Esophagus squamous epithelium (tissue), 5 donors: ENCODE data around the gene REEP1. TPM values are rescaled to one million over a fixed set of nuclear protein-coding genes. Genes with fewer than 3 reads are reported as not detected.

Experiments used
- DNase-seq: peaks from one replicate; lab custom pipeline; 2025; lab: John Stamatoyannopoulos, UW
- H3K27ac ChIP-seq, 4 donors: fragments of 200-600 bp; sonication (generic); one replicate each; pipeline ENCODE4 v1.5.1; 2016 to 2019; ENCODE audit warnings: mild to moderate bottlenecking in 1 of 4
- H3K27me3 ChIP-seq, 4 donors: fragments of 200-600 bp; sonication (generic); 1 replicate in 3 of 4; 2 replicates in 1 of 4; pipeline versions ENCODE4 v1.5.1 to v1.6.0; 2017 to 2021; ENCODE audit warnings: antibody characterized with exemption in 1 of 4
- H3K36me3 ChIP-seq, 3 donors: fragments of 200-600 bp; sonication (generic); one replicate each; pipeline ENCODE4 v1.5.1; 2016 to 2019
- H3K4me1 ChIP-seq, 3 donors: fragments of 200-600 bp; sonication (generic); one replicate each; pipeline ENCODE4 v1.5.1; 2017 to 2019
- H3K4me3 ChIP-seq, 4 donors: fragments of 200-600 bp; sonication (generic); 1 replicate in 3 of 4; 2 replicates in 1 of 4; pipeline ENCODE4 v1.5.1; 2016 to 2019; ENCODE audit warnings: mild to moderate bottlenecking in 2 of 4, moderate library complexity in 1 of 4
- H3K9me3 ChIP-seq, 3 donors: fragments of 200-600 bp; sonication (generic); one replicate each; pipeline ENCODE4 v1.5.1; 2016 to 2019
- POLR2A ChIP-seq, 4 donors: fragments of 450-650 bp; IDR thresholded peaks; one replicate each; pipeline ENCODE4 v1.6.1; 2017; ENCODE audit warnings: antibody characterized with exemption in 4 of 4, mild to moderate bottlenecking in 4 of 4, moderate library complexity in 3 of 4
- WGBS, 2 donors: methylation state at CpG; one replicate each; pipeline ENCODE4 v1.1.5; 2018; 5-methylcytosine and 5-hydroxymethylcytosine counted together
- intact Hi-C: fragments of 100-400 bp; cut with DNase I; formaldehyde crosslinking; loops from one replicate; pipeline ENCODE4 v1.15.0; 2022
- small RNA-seq, 4 donors: library from RNA; depleted of rRNA; stranded (forward); fragments of <200 nt; gene quantifications; one replicate each; pipeline ENCODE3, GENCODE V24; 2016
- total RNA-seq, 4 donors: library from RNA; depleted of rRNA; stranded (reverse); fragments of >200 nt; gene quantifications; one replicate each; pipeline ENCODE4 v1.1.0, GENCODE V29; 2016
- TF ChIP-seq, protein P1 (sequence below), 6 experiments: fragments of 450-650 bp in 4 of 6; fragments of 200-600 bp in 2 of 6; sonication (generic) in 2 of 6; IDR thresholded peaks; one replicate each; pipeline ENCODE4 v1.5.1; 2016 to 2019; ENCODE audit warnings: antibody characterized with exemption in 6 of 6, mild to moderate bottlenecking in 4 of 6, moderate library complexity in 4 of 6
- donor health status: DM: yes; HTN: yes; CAD: no.

The REEP1 gene
- total RNA-seq, 4 donors from 2014 or later, result 0.83 to 10.3 (median 2.0) TPM

DNA sequence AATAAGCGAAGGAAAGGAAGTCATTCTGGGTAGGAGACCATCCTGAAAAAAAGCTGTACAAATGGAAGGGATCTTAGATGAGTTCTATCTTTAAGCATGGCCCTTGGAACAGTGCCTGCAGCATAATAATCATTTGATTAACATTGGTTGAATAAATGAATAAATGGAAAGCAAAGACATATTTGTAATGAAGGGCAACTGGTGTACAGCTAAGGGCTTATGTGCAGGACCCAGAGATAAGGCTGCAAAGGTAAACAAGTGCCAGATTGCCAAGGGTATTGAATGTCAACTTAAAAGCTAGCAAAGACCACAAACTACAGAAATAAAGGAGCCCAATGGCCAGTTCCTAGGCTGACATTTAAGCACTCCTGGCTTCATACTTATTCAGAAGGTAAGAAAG, 161.6 kb downstream of the REEP1 start:
- Histone ChIP-seq H3K9me3 (no peaks in the 10 kb centered on the region), H3K27me3 (no peaks in the 10 kb centered on the region), H3K4me3 (no peak overlapping the region), H3K27ac (no peak overlapping the region), H3K36me3 (peaks cover 0 to 92% (median 9%) of the 10 kb centered on the region in 3 donors), H3K4me1 (no peaks in the 10 kb centered on the region)
- DNase-seq, result no peak
- intact Hi-C loops, result no loop called here
- 83 to 88% methylated on average over 1 of the region's 1 CpG for WGBS, 2 donors
- no peak for TF ChIP-seq POLR2A (IDR thresholded peaks at IDR 0.05)
- TF ChIP-seq, protein P1, sequence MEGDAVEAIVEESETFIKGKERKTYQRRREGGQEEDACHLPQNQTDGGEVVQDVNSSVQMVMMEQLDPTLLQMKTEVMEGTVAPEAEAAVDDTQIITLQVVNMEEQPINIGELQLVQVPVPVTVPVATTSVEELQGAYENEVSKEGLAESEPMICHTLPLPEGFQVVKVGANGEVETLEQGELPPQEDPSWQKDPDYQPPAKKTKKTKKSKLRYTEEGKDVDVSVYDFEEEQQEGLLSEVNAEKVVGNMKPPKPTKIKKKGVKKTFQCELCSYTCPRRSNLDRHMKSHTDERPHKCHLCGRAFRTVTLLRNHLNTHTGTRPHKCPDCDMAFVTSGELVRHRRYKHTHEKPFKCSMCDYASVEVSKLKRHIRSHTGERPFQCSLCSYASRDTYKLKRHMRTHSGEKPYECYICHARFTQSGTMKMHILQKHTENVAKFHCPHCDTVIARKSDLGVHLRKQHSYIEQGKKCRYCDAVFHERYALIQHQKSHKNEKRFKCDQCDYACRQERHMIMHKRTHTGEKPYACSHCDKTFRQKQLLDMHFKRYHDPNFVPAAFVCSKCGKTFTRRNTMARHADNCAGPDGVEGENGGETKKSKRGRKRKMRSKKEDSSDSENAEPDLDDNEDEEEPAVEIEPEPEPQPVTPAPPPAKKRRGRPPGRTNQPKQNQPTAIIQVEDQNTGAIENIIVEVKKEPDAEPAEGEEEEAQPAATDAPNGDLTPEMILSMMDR (IDR thresholded peaks at IDR 0.05), result no peak

DNA sequence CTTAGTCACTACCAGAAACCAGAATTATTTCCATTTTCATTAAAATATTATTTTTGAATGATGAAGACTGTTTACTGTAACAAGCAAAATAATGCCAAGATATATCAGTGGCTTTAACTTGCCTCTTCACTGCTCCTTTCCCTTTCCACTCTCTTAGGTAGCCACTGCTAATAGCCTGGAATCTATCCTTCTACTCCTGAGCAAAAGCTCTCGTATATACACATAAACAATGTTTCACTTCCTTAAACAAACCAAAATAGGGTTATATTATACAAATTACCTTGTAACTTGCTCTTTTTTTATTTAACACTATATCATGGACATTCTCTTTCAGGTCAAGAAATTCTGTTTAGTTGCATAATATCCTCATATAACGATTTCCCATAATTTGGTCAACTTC, 163.0 kb downstream of the REEP1 start:
- TF ChIP-seq, protein P1 (IDR thresholded peaks at IDR 0.05), result no peak
- Histone ChIP-seq H3K4me3 (no peak overlapping the region), H3K27ac (no peak overlapping the region), H3K9me3 (no peaks in the 10 kb centered on the region), H3K36me3 (peaks cover 0 to 92% (median 9%) of the 10 kb centered on the region in 3 donors), H3K27me3 (no peaks in the 10 kb centered on the region), H3K4me1 (no peaks in the 10 kb centered on the region)
- intact Hi-C loops, result no loop called here
- WGBS, 2 donors, result 73 to 78% methylated on average over 2 of the region's 2 CpGs
- DNase-seq, result no peak

DNA sequence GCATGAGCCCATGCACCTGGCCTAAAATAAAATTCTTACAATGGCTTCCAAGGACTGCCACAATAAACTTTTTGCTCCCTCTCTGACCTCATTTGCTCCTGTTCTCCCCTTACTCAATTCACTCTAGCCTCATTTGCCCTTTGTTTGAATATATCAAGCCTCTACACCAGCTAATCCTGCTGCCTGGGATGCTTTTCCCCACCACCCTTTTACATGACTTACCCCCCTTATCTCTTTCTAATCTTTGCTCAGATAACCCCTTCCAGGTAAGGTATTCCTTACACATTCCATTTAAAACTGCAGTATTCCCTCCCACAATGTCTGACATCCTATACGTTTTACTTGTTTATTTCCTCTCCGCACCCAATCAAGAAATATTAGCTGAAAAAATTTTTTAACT, 164.8 kb downstream of the REEP1 start:
- DNase-seq, result no peak
- WGBS, 2 donors, result 39 to 91% methylated on average over 1 of the region's 2 CpGs
- H3K27ac ChIP-seq, result no peak overlapping the region
- no peaks in the 10 kb centered on the region for H3K4me1 ChIP-seq
- H3K9me3 ChIP-seq, result no peaks in the 10 kb centered on the region
- no peak for TF ChIP-seq POLR2A (IDR thresholded peaks at IDR 0.05)
- TF ChIP-seq, protein P1 (IDR thresholded peaks at IDR 0.05), result no peak
- intact Hi-C loops, result no loop called here
- H3K36me3 ChIP-seq, result peaks cover 0 to 92% (median 0%) of the 10 kb centered on the region in 3 donors
- H3K4me3 ChIP-seq, result no peak overlapping the region
- no peaks in the 10 kb centered on the region for H3K27me3 ChIP-seq

DNA sequence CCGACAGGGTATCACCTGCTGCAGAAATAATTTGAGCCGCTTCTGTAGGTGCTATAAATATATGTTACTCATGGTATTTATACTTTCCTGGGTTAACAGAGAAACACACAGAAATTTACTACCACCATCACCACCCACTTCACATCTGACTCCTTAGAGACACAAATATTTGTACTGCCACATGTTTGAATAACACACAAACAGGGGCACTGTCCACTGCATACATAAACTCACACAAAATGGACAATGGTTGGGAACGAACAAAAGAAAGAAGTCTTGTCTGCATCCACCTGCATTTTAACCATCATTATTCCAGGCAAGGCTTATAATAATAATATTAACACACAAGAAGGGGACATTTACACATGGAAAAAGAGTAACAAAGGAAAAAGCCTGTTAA, 166.1 kb downstream of the REEP1 start:
- 93 to 95% methylated on average over 3 of the region's 3 CpGs for WGBS, 2 donors
- intact Hi-C loops, result no loop called here
- peaks cover 0 to 92% (median 2%) of the 10 kb centered on the region in 3 donors for H3K36me3 ChIP-seq
- no peak overlapping the region for H3K27ac ChIP-seq
- H3K27me3 ChIP-seq, result no peaks in the 10 kb centered on the region
- H3K9me3 ChIP-seq, result no peaks in the 10 kb centered on the region
- H3K4me1 ChIP-seq, result no peaks in the 10 kb centered on the region
- DNase-seq, result no peak
- H3K4me3 ChIP-seq, result no peak overlapping the region
- TF ChIP-seq, protein P1 (IDR thresholded peaks at IDR 0.05), result no peak
- TF ChIP-seq POLR2A (IDR thresholded peaks at IDR 0.05), result no peak

DNA sequence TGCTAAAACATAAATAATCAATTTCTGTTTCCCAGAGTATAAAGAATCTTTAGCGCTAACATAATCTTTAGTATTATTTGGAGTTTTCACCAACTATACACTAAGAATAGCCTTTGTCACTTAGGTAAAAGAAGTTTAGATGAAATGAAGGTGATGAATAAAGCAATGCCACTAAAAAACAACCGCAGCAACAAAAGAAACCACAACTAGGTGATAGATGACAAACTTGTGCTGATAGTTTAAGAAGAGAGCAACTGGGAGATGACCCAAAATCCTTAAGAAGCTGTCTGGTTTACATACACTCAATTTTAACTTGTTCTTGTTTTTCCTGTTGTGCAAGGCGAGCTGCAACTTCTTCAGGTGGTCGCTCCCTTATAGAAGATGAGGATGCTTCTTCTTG, 167.0 kb downstream of the REEP1 start:
- DNase-seq, result no peak
- intact Hi-C loops, result no loop called here
- WGBS, 2 donors, result 84% methylated on average over 4 of the region's 4 CpGs
- H3K4me3 ChIP-seq, result no peak overlapping the region
- TF ChIP-seq, protein P1 (IDR thresholded peaks at IDR 0.05), result no peak
- no peak for TF ChIP-seq POLR2A (IDR thresholded peaks at IDR 0.05)
- peaks cover 0 to 92% (median 8%) of the 10 kb centered on the region in 3 donors for H3K36me3 ChIP-seq
- H3K27me3 ChIP-seq, result no peaks in the 10 kb centered on the region
- H3K27ac ChIP-seq, result no peak overlapping the region
- H3K9me3 ChIP-seq, result no peaks in the 10 kb centered on the region
- no peaks in the 10 kb centered on the region for H3K4me1 ChIP-seq

Small RNAs within 50 kb of the gene (small RNA-seq; reads per million reads assigned to genes)
- gene MIR4779, result 0 reads per million in 4 donors
- gene RF00096, result 0 reads per million in 4 donors
- 0 reads per million in 4 donors for gene RF00413

Other genes with a start within 250 kb of the REEP1 start
- 10 to 100 TPM; 11.8 to 20.2 (median 16.2) TPM for gene POLR1A, start 231.7 kb downstream of the REEP1 start, total RNA-seq
- gene PTCD3, start 231.4 kb downstream of the REEP1 start, total RNA-seq, result 10 to 100 TPM; 16.7 to 63.9 (median 53.1) TPM
- 10 to 100 TPM; 40.1 to 55.1 (median 49.0) TPM for gene IMMT, start 142.2 kb downstream of the REEP1 start, total RNA-seq
- gene MRPL35, start 138.2 kb downstream of the REEP1 start, total RNA-seq, result 10 to 100 TPM; 23.0 to 30.8 (median 29.3) TPM
- 10 to 100 TPM; 22.0 to 60.7 (median 23.9) TPM for gene KDM3A, start 103.7 kb upstream of the REEP1 start, total RNA-seq
- gene CHMP3, start 225.8 kb upstream of the REEP1 start, total RNA-seq, result 100 to 1,000 TPM in 1 of 4 donors, 10 to 100 TPM in 3; 55.5 to 103 (median 65.5) TPM